ENCODE measurements around the gene GJA4. TPM values are rescaled to one million over a fixed set of nuclear protein-coding genes. Genes with fewer than 3 reads are reported as not detected.

The GJA4 gene
- total and polyA plus RNA-seq, 2 of the 8 experiments (the other 6 are each of a cell fraction or from before 2014, with no cell fraction given): 3.2 to 3.9 TPM

DNA sequence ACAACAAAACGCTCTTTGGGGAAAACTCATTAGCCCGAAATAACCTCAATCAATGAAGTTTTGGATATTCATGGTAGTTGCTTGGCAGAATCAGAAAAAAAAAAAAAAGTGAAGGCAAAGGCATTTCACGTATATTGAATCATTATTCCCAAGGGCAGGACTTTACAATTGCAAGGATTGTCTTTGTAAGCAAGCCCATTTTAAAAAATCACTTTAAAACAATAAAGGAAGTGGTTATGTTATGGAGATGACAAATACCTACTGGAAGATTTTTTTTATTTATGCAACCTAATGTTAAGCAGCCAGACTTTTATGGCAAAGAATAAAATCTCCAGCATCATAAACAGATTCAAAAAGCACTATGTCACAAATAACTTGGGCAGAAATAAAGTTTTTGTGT lies 23.9 kb upstream of the GJA4 start:
- H3K27me3 ChIP-seq (replicated peaks in 1 of 4; ENCODE audit: control insufficient read depth in 3 of 4, extremely low read depth in 1 of 4, insufficient read depth in 3 of 4, low read length in 3 of 4): 0 out of 7 replicates have a peak, but pooled peaks cover 0 to 4% (median 0%) of the 10 kb centered on the region in 4 experiments
- ChIA-PET CTCF (ENCODE audit: partially characterized antibody) (interaction anchor here (1.1 kb wide), 1 partner anchor 11 kb away, joined by 4 read pairs; no protein-coding TSS in a partner anchor), POLR2A (ENCODE audit: partially characterized antibody) (no interaction called here)
- H4K8ac ChIP-seq (ENCODE audit: extremely low read depth, insufficient read depth, low read length): no peak overlapping the region
- no peak overlapping the region for H3K9ac ChIP-seq (replicated peaks in 1 of 4; ENCODE audit: extremely low read depth in 1 of 4, low read depth in 3 of 4, low read length in 3 of 4)
- no peak overlapping the region for H3K4me2 ChIP-seq (ENCODE audit: insufficient read depth in 1 of 2, low read depth in 2 of 2, low read length in 2 of 2)
- no peak overlapping the region for H3K14ac ChIP-seq (ENCODE audit: insufficient read length)
- H2AFZ ChIP-seq (ENCODE audit: low read length): no peak overlapping the region
- no peak overlapping the region for H3K56ac ChIP-seq (replicated peaks; ENCODE audit: insufficient read length, low read depth, low read length)
- no peaks in the 10 kb centered on the region for H3K36me3 ChIP-seq (ENCODE audit: control insufficient read depth in 2 of 4, insufficient read depth in 4 of 4, low read length in 3 of 4)
- no peak overlapping the region for H3K4ac ChIP-seq (replicated peaks; ENCODE audit: insufficient read length, low read depth, low read length)
- no peak overlapping the region for H2BK12ac ChIP-seq (ENCODE audit: low read depth, low read length)
- H3K9me3 ChIP-seq (ENCODE audit: insufficient read depth in 2 of 2, low read depth in 1 of 2, low read length in 1 of 2): no peaks in the 10 kb centered on the region
- TF ChIP-seq PHF8 (conservative IDR thresholded peaks at IDR 0.05; ENCODE audit: low read depth, low read length): no peak
- no peak for TF ChIP-seq SP1 (IDR thresholded peaks at IDR 0.05; ENCODE audit: low read depth, low read length)
- TF ChIP-seq NANOG (IDR thresholded peaks at IDR 0.05; ENCODE audit: insufficient read depth, low read depth, low read length, poor library complexity, severe bottlenecking): no peak
- no peak for TF ChIP-seq ZNF274 (IDR thresholded peaks at IDR 0.05; ENCODE audit: borderline replicate concordance, extremely low read depth, low read length)
- no peak overlapping the region for H4K91ac ChIP-seq (replicated peaks; ENCODE audit: insufficient read length, low read length)
- H2BK20ac ChIP-seq (ENCODE audit: low read length): no peak overlapping the region
- H3K4me3 ChIP-seq (ENCODE audit: extremely low read depth in 1 of 4, insufficient read depth in 2 of 4, low read depth in 3 of 4, low read length in 4 of 4): no peak overlapping the region
- H3K27ac ChIP-seq (ENCODE audit: low read depth, low read length): no peak overlapping the region
- no peak overlapping the region for H3K23ac ChIP-seq (ENCODE audit: insufficient read length)
- 0 out of 7 replicates have a peak, but pooled peaks cover 0 to 2% (median 0%) of the 10 kb centered on the region in 4 experiments for H3K4me1 ChIP-seq (replicated peaks in 1 of 4; ENCODE audit: control insufficient read depth in 3 of 4, insufficient read depth in 4 of 4, low read length in 3 of 4)
- H3K23me2 ChIP-seq (ENCODE audit: low read depth, low read length): 0 out of 2 replicates have a peak, but pooled peaks cover 2% of the 10 kb centered on the region
- no peaks in the 10 kb centered on the region for H4K20me1 ChIP-seq (replicated peaks in 1 of 2; ENCODE audit: control insufficient read depth in 1 of 2, insufficient read depth in 2 of 2, low read length in 2 of 2)
- H2BK5ac ChIP-seq (ENCODE audit: low read depth, low read length): no peak overlapping the region
- FAIRE-seq (no peak), DNase-seq (ENCODE audit: low read depth in 1 of 2, low spot score in 2 of 2) (no peak)
- no peak overlapping the region for H4K5ac ChIP-seq (ENCODE audit: insufficient read length, low read depth, low read length)
- no peak overlapping the region for H2AK5ac ChIP-seq (ENCODE audit: low read depth, low read length)
- H3K79me2 ChIP-seq (ENCODE audit: control insufficient read depth in 1 of 2, insufficient read depth in 2 of 2, low read length in 2 of 2): no peaks in the 10 kb centered on the region
- H3K18ac ChIP-seq (ENCODE audit: extremely low read depth, low read length): no peak overlapping the region
- H3K79me1 ChIP-seq (ENCODE audit: low read depth, low read length): no peaks in the 10 kb centered on the region
- WGBS, 2 experiments (ENCODE audit: extremely low coverage in 1 of 2, insufficient coverage in 1 of 2, insufficient read length in 1 of 2, insufficient replicate concordance in 2 of 2, low coverage in 1 of 2, low lambda C conversion rate in 2 of 2, missing lambda C conversion rate in 1 of 2): 96% methylated on average over 3 of the region's 3 CpGs; no CpG with 5 or more reads in 1 of the 2 experiments
- H2BK120ac ChIP-seq (replicated peaks; ENCODE audit: low read depth, low read length): no peak overlapping the region
- H2BK15ac ChIP-seq (ENCODE audit: low read length): no peak overlapping the region
